ENCODE results near the gene CSMD2.

The CSMD2 gene

GRCh38 chr1:33682371-33682770 lies 482.7 kb downstream of the CSMD2 start:
- no peak overlapping the region for H3K9ac ChIP-seq (ENCODE audit: low read length)
- TF ChIP-seq CTCF (IDR thresholded peaks at IDR 0.05; ENCODE audit: low read depth, low read length): no peak
- no peak for TF ChIP-seq EZH2phosphoT487 (IDR thresholded peaks at IDR 0.05; ENCODE audit: low read depth)
- H3K36me3 ChIP-seq (replicated peaks; ENCODE audit: low read depth, low read length): no peaks in the 10 kb centered on the region
- H3K4me1 ChIP-seq (ENCODE audit: low read length): no peaks in the 10 kb centered on the region
- no peak overlapping the region for H3K4me3 ChIP-seq (ENCODE audit: low read length)
- H4K20me1 ChIP-seq (ENCODE audit: insufficient read depth, low read length): no peaks in the 10 kb centered on the region
- no peak overlapping the region for H2AFZ ChIP-seq (ENCODE audit: low read depth, low read length)
- no peak overlapping the region for H3K4me2 ChIP-seq (ENCODE audit: low read length)
- H3K27me3 ChIP-seq (ENCODE audit: low read depth, low read length): peaks cover 18% of the 10 kb centered on the region; the same call in 1 of the 2 replicates
- H3K9me3 ChIP-seq (ENCODE audit: insufficient read depth, low read length): no peaks in the 10 kb centered on the region
- no peak overlapping the region for H3K27ac ChIP-seq (ENCODE audit: low read length)
- H3K79me2 ChIP-seq (ENCODE audit: low read length): no peaks in the 10 kb centered on the region

GRCh38 chr1:33680281-33680840 lies 484.7 kb downstream of the CSMD2 start:
- Histone ChIP-seq H3K4me1 (ENCODE audit: low read length) (no peaks in the 10 kb centered on the region), H3K9me3 (ENCODE audit: insufficient read depth, low read length) (no peaks in the 10 kb centered on the region), H4K20me1 (ENCODE audit: insufficient read depth, low read length) (no peaks in the 10 kb centered on the region), H3K27me3 (ENCODE audit: low read depth, low read length) (peaks cover 13% of the 10 kb centered on the region; the same call in 1 of the 2 replicates), H3K36me3 (replicated peaks; ENCODE audit: low read depth, low read length) (no peaks in the 10 kb centered on the region), H2AFZ (ENCODE audit: low read depth, low read length) (no peak overlapping the region), H3K79me2 (ENCODE audit: low read length) (no peaks in the 10 kb centered on the region), H3K4me3 (ENCODE audit: low read length) (no peak overlapping the region), H3K4me2 (ENCODE audit: low read length) (no peak overlapping the region), H3K27ac (ENCODE audit: low read length) (no peak overlapping the region), H3K9ac (ENCODE audit: low read length) (no peak overlapping the region)
- TF ChIP-seq CTCF (IDR thresholded peaks at IDR 0.05; ENCODE audit: low read depth, low read length): no peak
- TF ChIP-seq EZH2phosphoT487 (IDR thresholded peaks at IDR 0.05; ENCODE audit: low read depth): no peak

- no peak overlapping the region for H3K4me3 ChIP-seq (ENCODE audit: low read length)
- no peaks in the 10 kb centered on the region for H3K4me1 ChIP-seq (ENCODE audit: low read length)
- H4K20me1 ChIP-seq (ENCODE audit: insufficient read depth, low read length): no peaks in the 10 kb centered on the region
- H3K9me3 ChIP-seq (ENCODE audit: insufficient read depth, low read length): no peaks in the 10 kb centered on the region
- H3K27ac ChIP-seq (ENCODE audit: low read length): no peak overlapping the region
- H3K9ac ChIP-seq (ENCODE audit: low read length): no peak overlapping the region
- 0 out of 2 replicates have a peak, but pooled peaks cover 4% of the 10 kb centered on the region for H3K27me3 ChIP-seq (ENCODE audit: low read depth, low read length)
- H3K36me3 ChIP-seq (replicated peaks; ENCODE audit: low read depth, low read length): no peaks in the 10 kb centered on the region
- no peak overlapping the region for H2AFZ ChIP-seq (ENCODE audit: low read depth, low read length)
- no peaks in the 10 kb centered on the region for H3K79me2 ChIP-seq (ENCODE audit: low read length)
- no peak overlapping the region for H3K4me2 ChIP-seq (ENCODE audit: low read length)
- TF ChIP-seq CTCF (IDR thresholded peaks at IDR 0.05; ENCODE audit: low read depth, low read length) (no peak), EZH2phosphoT487 (IDR thresholded peaks at IDR 0.05; ENCODE audit: low read depth) (no peak)
These were observed 494.5 kb downstream of the CSMD2 start for GRCh38 chr1:33670567-33670966.

GRCh38 chr1:33668695-33669094 lies 496.3 kb downstream of the CSMD2 start:
- no peak for TF ChIP-seq EZH2phosphoT487 (IDR thresholded peaks at IDR 0.05; ENCODE audit: low read depth)
- no peak for TF ChIP-seq CTCF (IDR thresholded peaks at IDR 0.05; ENCODE audit: low read depth, low read length)
- Histone ChIP-seq H3K36me3 (replicated peaks; ENCODE audit: low read depth, low read length) (no peaks in the 10 kb centered on the region), H3K79me2 (ENCODE audit: low read length) (no peaks in the 10 kb centered on the region), H3K27me3 (ENCODE audit: low read depth, low read length) (0 out of 2 replicates have a peak, but pooled peaks cover 4% of the 10 kb centered on the region), H3K4me1 (ENCODE audit: low read length) (no peaks in the 10 kb centered on the region), H3K9me3 (ENCODE audit: insufficient read depth, low read length) (no peaks in the 10 kb centered on the region), H3K4me2 (ENCODE audit: low read length) (no peak overlapping the region), H3K9ac (ENCODE audit: low read length) (no peak overlapping the region), H4K20me1 (ENCODE audit: insufficient read depth, low read length) (no peaks in the 10 kb centered on the region), H2AFZ (ENCODE audit: low read depth, low read length) (no peak overlapping the region), H3K27ac (ENCODE audit: low read length) (no peak overlapping the region), H3K4me3 (ENCODE audit: low read length) (no peak overlapping the region)
